Hepatic stellate cell (primary cell): ENCODE measurements around the gene PLCG1.

ENCODE experiments used
- DNase-seq: peaks from one replicate; pipeline ENCODE4 v3.0.0; 2011; ENCODE audit warnings: low spot score

Gene PLCG1

GRCh38 chr20:41167481-41168253 is 30.3 kb downstream of the PLCG1 start:
- no peak for DNase-seq

- DNase-seq, result no peak
Measured at GRCh38 chr20:41168281-41169161, 31.2 kb downstream of the PLCG1 start.

GRCh38 chr20:41169162-41169690 is 31.9 kb downstream of the PLCG1 start:
- DNase-seq, result no peak

GRCh38 chr20:41169791-41170351 is 32.5 kb downstream of the PLCG1 start:
- peak; percentile 67 for DNase-seq

GRCh38 chr20:41170386-41171105 is 33.2 kb downstream of the PLCG1 start:
- no peak for DNase-seq

- no peak for DNase-seq
Measured at GRCh38 chr20:41171736-41172295, 34.5 kb downstream of the PLCG1 start.

GRCh38 chr20:41172296-41173140 is 35.2 kb downstream of the PLCG1 start:
- DNase-seq, result no peak

- DNase-seq, result peak; percentile 91
Measured at GRCh38 chr20:41173161-41173721, 35.9 kb downstream of the PLCG1 start.

GRCh38 chr20:41173791-41174341 is 36.5 kb downstream of the PLCG1 start:
- no peak for DNase-seq

GRCh38 chr20:41174373-41174772 is 37.0 kb downstream of the PLCG1 start:
- DNase-seq, result no peak

- peak; percentile 20 for DNase-seq
Measured at GRCh38 chr20:41174782-41175181, 37.4 kb downstream of the PLCG1 start.

- no peak for DNase-seq
Measured at GRCh38 chr20:41175201-41175651, 37.9 kb downstream of the PLCG1 start.

- no peak for DNase-seq
Measured at GRCh38 chr20:41175727-41176330, 38.5 kb downstream of the PLCG1 start.

- DNase-seq, result no peak
Measured at GRCh38 chr20:41176711-41177552, 39.6 kb downstream of the PLCG1 start.

- peak; percentile 96 for DNase-seq
Measured at GRCh38 chr20:41177636-41178035, 40.3 kb downstream of the PLCG1 start.

GRCh38 chr20:41178495-41178894 is 41.2 kb downstream of the PLCG1 start:
- DNase-seq, result no peak

- DNase-seq, result no peak
Measured at GRCh38 chr20:41178904-41179432, 41.6 kb downstream of the PLCG1 start.

GRCh38 chr20:41179961-41180360 is 42.6 kb downstream of the PLCG1 start:
- DNase-seq, result no peak
